Forelimb muscle (tissue), 1 donor: ENCODE results near the gene LINC01488. TPM values are rescaled to one million over a fixed set of nuclear protein-coding genes. Genes with fewer than 3 reads are reported as not detected.

Experiments
- DNase-seq: peaks from one replicate; pipeline ENCODE4 v3.0.0-alpha.2; 2013; ENCODE audit warnings: low read depth
- polyA plus RNA-seq: library from polyadenylated mRNA; unstranded; fragments of 120-200 nt; gene quantifications from one replicate; pipeline ENCODE4 v1.2.1, GENCODE V29; 2013; ENCODE audit not compliant: insufficient read length

Gene LINC01488
- polyA plus RNA-seq, 1 donor: 0.08 TPM

DNA sequence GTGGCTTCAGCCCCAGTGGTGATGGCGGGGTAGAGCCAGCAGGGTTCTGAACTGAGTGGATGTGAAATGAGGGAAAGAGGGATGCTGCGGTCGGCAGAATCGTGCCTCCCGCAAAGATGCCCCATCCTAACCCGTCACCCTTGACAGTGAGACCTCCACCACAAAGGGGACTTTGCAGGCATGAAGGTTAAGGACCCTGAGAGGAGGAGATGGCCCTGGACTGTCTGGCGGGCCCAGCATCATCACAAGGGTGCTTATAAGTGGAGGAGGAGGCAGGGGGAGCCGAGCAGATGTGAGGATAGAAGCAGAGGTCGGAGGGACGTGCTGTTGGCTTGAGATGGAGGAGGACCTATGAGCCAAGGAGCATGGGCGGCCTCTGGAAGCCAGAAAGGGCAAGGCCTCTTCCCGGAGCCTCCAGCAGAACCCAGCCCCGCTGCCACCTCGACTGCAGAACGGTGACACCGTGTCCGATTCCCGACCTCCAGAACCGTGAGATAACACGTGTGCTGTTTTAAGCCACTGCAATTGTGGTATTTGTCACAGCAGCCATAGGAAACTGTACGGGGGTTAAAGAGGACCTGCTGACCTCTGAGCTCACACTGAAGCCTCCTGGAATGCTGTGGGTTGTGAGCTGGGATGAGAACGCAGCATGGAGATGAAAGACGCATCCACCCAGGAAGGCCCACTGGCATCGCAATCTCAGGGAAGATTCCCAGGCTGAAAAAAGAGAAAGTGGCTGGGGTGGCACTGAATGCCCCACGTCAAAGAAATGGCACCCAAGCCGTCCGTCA is 10.9 kb downstream of the LINC01488 start:
- DNase-seq: no peak

GRCh38 chr11:69493931-69494821 is 12.7 kb downstream of the LINC01488 start:
- DNase-seq: no peak

- DNase-seq: no peak
Observed at GRCh38 chr11:69494851-69495250, 13.4 kb downstream of the LINC01488 start.

DNA sequence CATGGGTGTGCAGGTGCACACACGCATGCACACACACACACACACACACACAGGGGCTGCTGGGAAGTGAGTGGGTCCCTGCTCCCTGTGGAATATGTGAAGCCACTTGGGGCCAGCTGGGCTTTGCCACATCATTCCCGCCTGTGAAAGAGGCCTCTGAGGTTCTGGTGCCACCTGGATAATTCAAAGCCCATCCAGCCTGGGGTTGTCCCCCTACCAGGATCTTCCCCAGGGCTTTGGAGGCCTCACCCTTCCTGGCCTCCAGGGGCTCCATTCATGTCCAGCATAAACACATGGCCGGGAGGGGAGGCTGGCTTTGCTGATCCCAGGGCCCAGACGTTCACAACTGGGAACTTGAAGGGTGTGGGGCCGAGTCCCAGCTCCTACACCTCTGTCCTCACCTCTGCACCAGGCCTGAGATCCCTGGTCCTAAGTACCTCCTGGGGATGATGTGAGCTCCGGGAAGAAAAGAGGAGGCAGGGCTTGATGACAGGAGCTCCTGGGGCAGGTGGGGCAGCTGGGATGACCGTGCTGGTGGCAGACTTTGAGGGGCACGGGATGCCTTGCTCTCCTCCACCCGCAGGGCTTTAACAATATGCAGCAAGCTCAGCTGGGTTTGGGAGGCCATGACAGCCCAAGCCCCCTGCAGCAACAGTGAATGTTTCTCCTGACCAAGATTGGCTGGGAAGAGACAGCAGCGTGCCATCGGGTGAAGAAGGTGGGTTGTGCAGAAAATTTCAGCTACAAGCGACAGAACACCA is 14.2 kb downstream of the LINC01488 start:
- no peak for DNase-seq

GRCh38 chr11:69496202-69496557 is 14.7 kb downstream of the LINC01488 start:
- DNase-seq: no peak

DNA sequence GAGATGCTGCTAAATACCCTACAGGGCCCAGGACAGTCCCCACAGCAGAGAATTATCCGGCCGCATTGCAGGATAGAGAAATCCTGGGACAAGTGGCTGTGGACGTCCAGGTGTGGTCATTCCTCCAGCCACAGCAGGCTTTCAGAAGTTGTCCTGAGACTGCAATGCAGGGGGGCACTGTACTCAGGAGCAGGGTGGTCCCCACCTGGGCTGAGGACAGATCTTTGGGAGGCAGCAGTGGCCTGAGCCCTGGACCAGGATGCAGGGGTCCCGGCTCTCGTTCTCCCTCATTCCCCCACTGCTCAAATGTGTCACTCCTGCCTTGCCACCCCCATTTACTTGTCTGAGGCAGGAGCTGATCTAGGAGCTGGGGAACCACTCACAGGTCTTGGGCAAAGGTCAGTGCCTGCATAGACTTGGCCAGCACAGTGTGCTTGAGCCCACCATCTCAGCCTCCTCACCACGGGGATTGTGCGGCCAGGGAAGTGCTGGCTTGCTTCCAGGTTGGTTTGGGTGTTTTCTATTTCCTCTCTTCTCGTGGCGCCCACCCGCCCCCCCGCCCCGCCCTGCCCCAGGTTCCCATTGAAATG is 15.3 kb downstream of the LINC01488 start:
- DNase-seq: no peak

DNA sequence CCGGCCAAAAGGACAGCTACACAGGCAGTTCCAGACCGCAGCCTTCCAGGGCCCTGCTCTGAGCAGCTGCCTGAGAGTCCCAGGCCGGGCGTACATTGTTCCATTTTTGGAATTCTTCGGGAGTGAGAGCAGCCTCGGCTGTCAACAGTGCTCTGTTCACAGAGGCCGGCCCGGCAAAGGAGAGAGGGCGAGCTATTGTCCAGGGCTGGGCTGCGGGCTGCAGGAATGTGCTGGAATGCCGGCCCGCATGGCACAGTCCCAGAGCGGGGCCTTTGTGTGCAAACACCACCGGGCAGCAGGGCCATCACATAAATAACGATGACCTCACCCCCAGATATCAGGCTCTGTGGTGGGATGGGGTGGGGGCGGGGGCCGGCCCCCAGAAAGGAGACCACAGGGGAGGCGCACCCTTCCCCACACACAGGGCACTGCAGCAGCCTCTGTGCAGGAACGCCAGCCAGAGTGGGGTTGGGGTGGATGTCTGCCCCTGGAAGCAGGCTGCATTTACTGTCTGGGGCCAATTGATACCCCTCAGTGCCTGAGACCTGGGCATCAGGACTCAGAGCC is 15.8 kb downstream of the LINC01488 start:
- DNase-seq: peak; percentile 59

- DNase-seq: no peak
Observed at GRCh38 chr11:69498614-69499175, 17.2 kb downstream of the LINC01488 start.

DNA sequence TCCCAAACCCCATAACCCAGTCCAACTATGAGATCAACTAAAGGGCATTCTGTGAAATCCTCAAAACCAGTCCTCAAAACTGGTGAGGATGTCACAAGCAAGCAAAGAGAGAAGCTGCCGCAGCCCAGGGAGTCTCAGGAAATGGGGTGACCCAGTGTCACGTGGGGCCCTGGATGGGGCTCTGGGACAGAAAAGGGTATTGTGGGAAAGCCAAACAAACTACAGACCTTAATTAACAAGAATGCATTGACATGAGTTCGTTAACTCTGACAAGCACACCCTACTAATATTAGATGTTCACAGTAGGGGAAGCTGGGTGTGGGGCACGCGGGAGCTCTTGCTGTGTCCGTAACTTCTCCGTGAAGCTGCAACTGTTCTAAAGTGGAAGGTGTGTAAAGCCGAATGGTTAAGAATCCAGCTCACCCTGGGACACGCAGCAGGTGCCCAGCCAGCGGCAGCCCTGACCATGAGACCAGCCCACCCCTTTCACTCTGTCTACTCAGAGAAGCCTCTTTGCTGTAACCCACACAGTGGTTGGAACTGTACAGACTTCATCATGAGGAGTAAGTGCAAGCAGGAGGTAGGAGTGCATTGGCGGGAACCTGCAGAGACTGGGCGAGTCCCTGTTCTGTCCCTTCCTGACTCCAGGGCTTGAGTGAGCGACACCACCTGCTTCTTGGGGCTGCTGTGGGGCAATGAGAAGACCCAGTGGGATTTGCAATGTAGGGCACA is 17.9 kb downstream of the LINC01488 start:
- DNase-seq: no peak

DNA sequence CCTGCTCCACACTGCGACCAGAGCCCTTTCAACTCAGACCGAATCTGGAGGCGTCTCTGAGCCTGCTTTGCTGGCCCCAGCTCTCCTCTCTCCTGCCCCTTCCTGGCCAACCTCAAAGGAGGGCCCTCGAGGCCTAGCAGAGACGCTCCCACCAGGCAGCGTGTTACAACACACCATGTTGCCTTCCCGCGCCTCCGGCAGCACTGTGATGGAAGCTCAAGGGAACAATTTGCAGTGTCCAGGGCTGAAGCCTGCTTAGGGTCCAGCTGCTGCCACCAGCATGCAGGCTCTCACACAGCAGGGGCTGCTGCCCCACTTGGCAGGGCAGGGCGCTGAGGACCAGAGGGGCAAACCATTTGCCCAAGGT is 18.4 kb downstream of the LINC01488 start:
- no peak for DNase-seq

DNA sequence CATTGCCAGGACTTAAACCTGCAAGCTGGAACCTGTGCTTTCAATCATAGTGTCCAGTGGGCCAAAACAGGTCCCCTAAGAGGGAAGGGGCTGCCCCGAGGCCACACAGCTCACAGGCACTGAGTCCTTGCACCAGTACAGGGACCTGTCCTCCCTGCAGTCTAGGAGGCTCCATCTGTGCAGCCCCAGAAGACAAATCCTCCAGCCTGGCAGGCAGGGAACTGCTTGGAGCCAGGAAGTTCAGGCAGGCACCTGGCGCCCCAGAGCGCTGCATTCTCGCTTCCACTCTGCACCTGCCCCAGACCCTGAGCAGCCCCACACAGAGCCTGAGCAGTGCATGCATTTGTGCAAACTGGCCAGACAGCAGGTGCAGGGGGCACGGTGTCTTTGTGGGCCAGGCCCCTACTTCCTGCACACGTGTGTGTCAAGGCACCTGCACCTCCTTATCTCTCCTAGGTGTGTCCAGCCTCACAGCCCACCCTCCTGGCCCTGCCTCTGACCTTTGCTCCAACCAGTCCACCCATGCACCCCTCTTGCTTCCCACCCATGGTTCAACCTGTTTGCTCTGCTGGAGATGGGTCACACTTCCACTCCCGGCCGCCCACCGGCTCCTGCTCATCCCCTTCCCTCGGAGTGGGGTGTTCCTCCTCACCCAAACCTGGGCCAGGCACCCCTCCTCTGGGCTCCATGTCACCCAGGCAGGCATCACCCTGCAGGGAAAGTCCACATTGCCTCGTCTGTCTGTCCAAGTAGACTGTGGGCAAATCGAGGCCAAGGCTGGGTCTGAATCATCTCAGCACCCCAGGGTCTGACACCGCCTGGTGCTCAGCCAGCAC is 19.0 kb downstream of the LINC01488 start:
- no peak for DNase-seq

GRCh38 chr11:69501121-69501489 is 19.6 kb downstream of the LINC01488 start:
- DNase-seq: no peak

DNA sequence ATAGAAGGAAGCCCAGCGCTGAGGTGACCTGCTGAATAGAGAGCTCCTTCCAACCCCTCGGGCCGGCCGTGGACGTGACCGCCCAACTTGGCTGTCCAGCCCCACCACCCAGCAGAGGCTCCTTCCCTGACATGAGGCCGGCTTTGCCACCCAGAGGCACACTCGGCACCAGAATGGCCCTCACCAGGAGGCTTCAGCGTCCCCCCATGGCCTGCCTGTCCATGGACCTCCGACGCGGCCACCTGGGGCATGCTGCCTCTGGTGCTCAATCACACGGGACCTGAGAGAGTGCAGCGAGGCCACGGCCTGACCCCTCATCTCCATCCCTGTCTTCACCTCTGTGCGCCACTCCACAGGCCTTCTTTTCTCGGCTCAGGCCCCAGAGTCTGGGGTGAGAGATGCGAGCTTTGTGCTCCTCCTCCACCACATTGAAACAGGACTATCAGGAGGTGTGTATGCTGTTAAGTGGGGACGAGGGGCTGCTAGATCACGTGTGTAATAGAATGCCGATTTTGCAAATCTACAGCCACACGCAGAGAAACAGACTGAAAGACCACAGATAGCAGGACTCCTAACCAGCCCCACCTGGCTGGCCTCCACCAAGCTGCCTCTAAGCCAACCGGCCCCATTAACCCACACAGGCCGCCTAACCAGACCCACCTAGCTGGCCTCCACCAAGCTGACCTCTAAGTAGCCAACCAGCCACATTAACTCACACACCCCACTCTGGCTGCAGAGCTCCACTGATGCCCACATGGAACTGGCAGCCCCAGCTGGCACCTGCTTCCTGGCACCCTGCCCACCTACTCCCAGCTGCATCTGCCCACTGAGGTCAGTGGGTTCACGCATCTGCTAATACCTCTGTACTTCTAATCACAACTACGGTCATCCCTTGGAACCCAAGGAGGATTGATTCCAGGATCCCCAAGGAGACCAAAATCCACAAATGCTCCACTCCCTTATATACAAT is 20.7 kb downstream of the LINC01488 start:
- DNase-seq: no peak

- no peak for DNase-seq
Observed at GRCh38 chr11:69504127-69504526, 22.7 kb downstream of the LINC01488 start.

- no peak for DNase-seq
Observed at GRCh38 chr11:69504576-69505335, 23.3 kb downstream of the LINC01488 start.

- no peak for DNase-seq
Observed at GRCh38 chr11:69508974-69509373, 27.5 kb downstream of the LINC01488 start.

DNA sequence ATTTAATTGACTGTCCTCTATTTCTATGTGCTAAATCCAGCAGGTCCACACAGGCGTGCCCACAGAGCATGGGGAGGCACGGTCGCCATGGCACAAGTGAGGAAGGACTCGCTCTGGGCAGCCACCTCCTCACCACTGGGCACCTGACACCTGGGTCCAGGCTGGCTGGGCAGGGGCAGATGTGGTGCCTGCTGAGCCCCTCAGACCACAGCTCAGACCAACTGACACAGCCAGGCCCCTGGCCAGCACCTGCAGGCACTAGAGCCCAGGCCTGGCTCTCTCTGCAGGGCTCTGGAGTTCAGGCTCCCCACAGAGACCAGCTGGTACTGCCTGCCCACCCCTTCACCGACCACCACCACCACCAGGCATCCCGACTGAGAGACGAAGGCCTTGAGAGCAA is 27.9 kb downstream of the LINC01488 start:
- no peak for DNase-seq
